ENCODE measurements around the gene RHBDL1.

Gene RHBDL1

DNA sequence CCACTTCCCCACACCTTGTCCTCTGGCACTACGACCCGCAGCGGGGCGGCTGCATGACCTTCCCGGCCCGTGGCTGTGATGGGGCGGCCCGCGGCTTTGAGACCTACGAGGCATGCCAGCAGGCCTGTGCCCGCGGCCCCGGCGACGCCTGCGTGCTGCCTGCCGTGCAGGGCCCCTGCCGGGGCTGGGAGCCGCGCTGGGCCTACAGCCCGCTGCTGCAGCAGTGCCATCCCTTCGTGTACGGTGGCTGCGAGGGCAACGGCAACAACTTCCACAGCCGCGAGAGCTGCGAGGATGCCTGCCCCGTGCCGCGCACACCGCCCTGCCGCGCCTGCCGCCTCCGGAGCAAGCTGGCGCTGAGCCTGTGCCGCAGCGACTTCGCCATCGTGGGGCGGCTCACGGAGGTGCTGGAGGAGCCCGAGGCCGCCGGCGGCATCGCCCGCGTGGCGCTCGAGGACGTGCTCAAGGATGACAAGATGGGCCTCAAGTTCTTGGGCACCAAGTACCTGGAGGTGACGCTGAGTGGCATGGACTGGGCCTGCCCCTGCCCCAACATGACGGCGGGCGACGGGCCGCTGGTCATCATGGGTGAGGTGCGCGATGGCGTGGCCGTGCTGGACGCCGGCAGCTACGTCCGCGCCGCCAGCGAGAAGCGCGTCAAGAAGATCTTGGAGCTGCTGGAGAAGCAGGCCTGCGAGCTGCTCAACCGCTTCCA lies 42.0 kb upstream of the RHBDL1 start:
- Mint-ChIP-seq H3K9me3 (no peaks in the 10 kb centered on the region), H3K4me1 (peaks cover 35% of the 10 kb centered on the region), H3K36me3 (no peaks in the 10 kb centered on the region), H3K27me3 (no peaks in the 10 kb centered on the region), H3K4me3 (no peak overlapping the region), H3K27ac (no peak overlapping the region)
- no peak for ATAC-seq

DNA sequence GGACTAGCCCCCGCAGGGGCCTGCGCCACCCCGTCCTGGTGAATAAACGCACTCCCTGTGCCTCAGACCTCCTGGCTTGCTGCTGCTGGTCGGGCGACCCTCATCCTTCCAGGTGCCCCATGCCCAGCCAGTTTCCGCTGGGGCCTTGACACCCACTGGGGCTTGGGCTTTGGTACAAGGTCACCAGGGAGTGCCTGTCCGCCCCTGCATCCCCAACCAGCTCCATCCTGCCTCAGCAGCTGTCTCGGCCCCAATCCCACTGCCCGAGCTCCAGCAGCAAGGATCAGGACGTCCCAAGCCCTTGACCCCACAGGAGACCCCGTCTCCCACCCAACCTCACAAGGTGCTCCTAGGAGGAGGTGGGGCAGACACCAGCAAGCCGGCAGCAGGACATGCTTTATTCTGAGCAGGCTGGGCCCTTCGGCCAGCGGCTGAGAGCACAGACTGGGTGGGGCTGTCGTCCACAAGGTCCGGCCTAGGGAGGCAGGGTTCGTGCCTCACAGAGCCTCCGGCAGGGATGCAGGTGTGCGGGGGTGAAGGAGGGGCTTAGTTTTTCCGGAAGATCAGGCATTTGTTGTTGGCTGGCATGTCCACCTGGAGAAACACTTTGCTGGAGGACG lies 41.3 kb upstream of the RHBDL1 start:
- Mint-ChIP-seq H3K9me3 (no peaks in the 10 kb centered on the region), H3K36me3 (no peaks in the 10 kb centered on the region), H3K27ac (no peak overlapping the region), H3K27me3 (no peaks in the 10 kb centered on the region), H3K4me3 (peak overlapping the region; percentile 60), H3K4me1 (peaks cover 42% of the 10 kb centered on the region)
- ATAC-seq, result no peak

DNA sequence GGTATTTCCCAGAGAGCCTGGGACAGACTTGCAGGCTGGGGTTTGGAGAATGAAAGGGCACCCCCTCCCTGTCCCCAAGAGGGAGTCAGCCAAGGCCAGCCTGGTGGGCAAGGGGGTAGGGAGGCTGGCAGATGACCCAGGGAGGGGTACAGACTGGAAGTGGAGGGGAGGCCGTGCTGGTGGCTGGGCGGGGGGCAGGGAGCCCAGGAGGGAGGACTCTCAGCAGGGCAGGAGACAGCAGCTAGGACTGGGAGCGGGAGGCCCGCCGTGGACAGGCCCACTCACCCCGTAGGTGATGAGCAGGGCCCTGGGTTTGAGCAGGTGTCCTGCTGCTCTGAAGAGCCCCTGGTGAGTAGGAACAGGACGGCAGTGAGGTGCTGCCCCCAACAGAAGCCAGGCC lies 40.5 kb upstream of the RHBDL1 start:
- H3K4me1 Mint-ChIP-seq, result peaks cover 49% of the 10 kb centered on the region
- H3K4me3 Mint-ChIP-seq, result peak overlapping the region; percentile 75
- H3K9me3 Mint-ChIP-seq, result no peaks in the 10 kb centered on the region
- ATAC-seq, result no peak
- no peaks in the 10 kb centered on the region for H3K27me3 Mint-ChIP-seq
- peak overlapping the region; percentile 25 for H3K27ac Mint-ChIP-seq
- H3K36me3 Mint-ChIP-seq, result no peaks in the 10 kb centered on the region

DNA sequence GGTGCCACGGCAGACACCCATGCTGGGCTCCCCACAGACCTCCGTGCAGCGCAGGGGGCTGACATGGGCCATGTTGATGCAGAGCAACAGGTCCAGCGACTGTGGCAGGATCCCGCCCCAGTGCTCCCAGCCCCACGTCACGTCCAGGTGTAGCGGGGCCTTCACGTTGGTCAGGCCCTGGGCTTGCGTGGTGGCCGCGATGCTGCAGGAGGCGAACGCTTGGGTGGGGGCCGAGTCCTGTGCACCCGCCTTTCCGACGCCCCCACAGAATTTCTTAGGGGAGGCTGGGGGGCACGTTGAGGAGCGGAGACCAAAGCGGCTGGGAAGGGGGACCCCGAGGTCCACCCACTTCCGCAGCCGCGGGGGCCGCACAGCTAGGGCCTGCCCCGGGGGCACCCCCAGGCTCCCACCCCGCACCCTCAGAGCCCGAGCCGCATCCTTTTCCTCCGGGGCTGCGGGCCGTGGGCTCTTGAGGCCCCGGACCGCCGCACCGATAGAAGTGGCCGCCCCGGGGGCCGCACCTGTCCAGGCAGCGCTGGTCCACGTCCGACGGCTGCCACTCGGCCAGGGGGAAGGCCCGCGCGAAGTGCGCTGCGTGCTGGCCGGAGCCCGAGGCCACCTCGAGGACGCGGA lies 39.8 kb upstream of the RHBDL1 start:
- Mint-ChIP-seq H3K4me3 (peak overlapping the region; percentile 97), H3K4me1 (peaks cover 55% of the 10 kb centered on the region), H3K9me3 (no peaks in the 10 kb centered on the region), H3K27me3 (no peaks in the 10 kb centered on the region), H3K27ac (peak overlapping the region; percentile 92), H3K36me3 (no peaks in the 10 kb centered on the region)
- peak; percentile 1 for ATAC-seq

DNA sequence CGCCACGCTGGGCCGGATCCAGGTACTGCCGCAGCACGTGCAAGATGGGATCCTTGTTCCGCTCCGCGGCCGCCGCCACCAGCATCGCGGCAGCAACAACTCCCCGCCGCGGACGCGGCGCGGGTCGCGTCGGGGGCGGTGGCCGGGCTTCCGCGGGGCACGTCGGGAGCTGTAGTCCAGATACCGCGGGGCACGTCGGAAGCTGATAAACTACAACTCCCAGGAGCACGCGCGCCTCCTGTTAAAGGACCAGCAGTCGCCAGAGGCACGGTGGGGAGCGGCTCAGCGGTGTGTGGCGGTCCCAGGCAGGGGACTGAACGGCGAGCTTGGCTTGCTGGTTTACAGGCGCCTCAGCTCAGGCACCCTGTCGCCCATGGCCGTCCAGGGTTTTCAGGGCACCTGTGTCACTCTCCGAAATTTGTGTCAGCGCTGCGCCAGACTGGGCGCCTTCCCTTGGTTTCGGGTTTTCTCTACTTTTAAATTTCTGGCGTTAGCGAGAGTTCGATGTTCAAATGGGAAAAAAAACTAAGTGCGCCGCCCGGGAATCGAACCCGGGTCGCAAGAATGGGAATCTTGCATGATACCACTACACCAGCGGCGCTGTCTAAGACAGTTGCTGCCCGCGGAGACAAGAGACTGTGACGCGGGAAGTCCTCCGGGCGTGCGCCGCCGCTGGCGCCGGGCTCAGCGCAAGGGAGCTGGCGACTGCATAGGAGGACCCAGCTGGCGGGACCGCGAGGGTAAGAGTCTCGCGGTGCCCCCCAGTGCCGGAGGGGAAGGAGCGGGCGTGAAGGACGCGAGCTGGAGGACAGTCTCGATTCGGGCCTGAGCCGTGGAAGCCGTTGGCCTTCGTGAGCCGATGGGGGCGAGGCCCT lies 39.0 kb upstream of the RHBDL1 start, which contains the start of gene METTL26:
Gene METTL26 (minus strand): TSS at position 100 of the 875 bp plus-strand sequence. CDS start 15 bp downstream, at position 85.
- Mint-ChIP-seq H3K4me1 (peaks cover 55% of the 10 kb centered on the region), H3K27ac (peak within 1 kb of the TSS; percentile 92), H3K4me3 (peak within 1 kb of the TSS; percentile 97), H3K9me3 (no peaks in the 10 kb centered on the region), H3K27me3 (no peaks in the 10 kb centered on the region), H3K36me3 (no peaks in the 10 kb centered on the region)
- ATAC-seq, result peak; percentile 89

DNA sequence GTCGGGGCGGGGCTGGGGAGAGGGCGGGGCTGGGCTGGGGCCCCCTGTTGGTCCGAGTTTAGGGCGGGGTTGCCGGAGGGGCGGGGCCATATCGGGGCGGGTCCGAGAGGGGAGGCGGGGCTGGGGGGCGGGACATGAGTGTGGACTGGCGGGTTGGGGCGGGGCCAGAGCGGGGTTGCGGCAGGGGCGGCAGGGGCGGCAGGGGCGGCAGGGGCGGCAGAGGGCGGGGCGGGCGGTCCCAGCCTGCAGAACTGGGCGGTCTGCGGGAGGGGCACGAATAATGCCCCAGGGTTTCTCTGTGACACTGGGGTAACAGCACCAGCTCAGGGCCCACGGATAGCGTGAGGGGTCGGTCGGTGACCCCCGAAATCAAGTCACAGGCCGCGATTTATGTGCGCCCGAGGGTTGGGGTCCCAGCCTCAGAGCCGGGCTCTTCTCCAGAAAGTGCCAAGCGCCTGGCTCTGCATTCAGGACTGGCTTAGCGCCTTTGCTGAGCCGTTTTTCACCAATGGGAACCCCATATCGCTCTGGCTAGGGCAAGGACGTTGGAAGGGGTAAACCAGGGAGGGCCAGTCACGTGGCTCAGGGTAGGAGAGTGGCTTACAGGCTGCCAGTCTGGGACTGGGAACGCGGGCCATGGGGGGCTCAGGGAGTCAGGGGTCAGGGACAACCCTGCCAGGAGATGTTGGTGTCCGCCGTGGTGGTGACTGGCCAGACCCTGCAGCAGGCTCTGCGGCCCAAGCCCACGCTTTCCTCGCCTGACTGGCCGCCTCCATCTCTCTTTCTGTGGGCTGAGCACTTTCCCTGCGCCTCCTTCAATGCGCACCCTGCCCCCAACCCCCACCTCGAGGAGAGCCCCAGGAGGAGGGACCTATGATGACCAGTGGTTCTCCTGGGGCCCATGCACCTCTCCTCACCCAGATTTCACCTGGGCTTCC lies 38.1 kb upstream of the RHBDL1 start:
- H3K4me3 Mint-ChIP-seq, result peak overlapping the region; percentile 97
- no peaks in the 10 kb centered on the region for H3K9me3 Mint-ChIP-seq
- H3K4me1 Mint-ChIP-seq, result peaks cover 52% of the 10 kb centered on the region
- no peaks in the 10 kb centered on the region for H3K27me3 Mint-ChIP-seq
- ATAC-seq, result peak; percentile 74
- peak overlapping the region; percentile 92 for H3K27ac Mint-ChIP-seq
- no peaks in the 10 kb centered on the region for H3K36me3 Mint-ChIP-seq

DNA sequence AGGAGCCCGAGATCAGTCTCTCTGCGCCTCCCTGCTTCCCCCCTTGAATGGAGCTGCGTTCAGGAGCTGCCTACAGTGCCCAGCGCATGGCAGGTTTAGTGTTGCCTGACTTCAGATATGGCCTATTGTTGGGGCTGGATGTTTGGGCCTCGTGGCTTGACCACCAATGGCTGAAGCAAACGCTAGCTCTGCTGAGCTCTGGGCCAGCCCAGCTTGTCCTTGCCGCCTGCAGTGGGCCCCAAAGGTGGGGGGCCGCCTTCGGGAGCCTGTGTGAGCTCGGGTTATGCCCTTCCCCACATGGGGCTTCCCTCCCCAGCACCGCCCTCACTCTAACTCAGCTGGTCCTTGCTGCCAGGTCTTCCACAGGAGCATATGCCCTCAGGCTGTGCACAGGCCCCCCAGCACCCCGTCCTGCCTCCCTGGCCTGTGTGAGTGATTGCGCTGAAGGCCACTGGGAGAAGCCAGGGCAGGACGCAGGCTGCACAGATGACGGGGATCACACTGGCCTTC lies 37.4 kb upstream of the RHBDL1 start:
- Mint-ChIP-seq H3K27ac (no peak overlapping the region), H3K4me3 (no peak overlapping the region)

DNA sequence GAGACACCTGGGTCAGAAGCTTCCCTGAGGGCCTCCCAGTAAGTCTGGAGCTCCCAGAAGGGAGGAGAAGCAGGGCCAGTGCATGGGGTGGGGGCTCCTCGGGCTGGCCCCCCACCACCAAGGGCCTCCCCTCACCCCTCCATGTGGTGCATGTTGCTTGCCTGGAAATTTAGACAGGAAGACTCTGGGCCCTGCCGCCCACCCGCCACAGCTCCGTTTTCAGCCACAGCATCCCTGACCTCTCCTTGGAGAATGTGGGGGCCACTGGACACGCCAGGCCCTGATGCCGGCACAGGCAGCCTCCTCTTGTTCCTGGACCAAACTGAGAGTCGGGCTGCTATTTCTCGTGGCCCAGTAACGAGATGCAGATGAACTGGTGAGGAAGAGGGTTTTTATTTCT lies 36.6 kb upstream of the RHBDL1 start:
- Mint-ChIP-seq H3K9me3 (no peaks in the 10 kb centered on the region), H3K4me1 (peaks cover 66% of the 10 kb centered on the region), H3K4me3 (no peak overlapping the region), H3K36me3 (peaks cover under 1% of the 10 kb centered on the region), H3K27ac (peak overlapping the region; percentile 46), H3K27me3 (no peaks in the 10 kb centered on the region)
- ATAC-seq, result no peak

More for the DNA sequence above, 37.4 kb upstream of the RHBDL1 start:
- ATAC-seq, result no peak
- H3K4me1 Mint-ChIP-seq, result peaks cover 59% of the 10 kb centered on the region
- H3K9me3 Mint-ChIP-seq, result no peaks in the 10 kb centered on the region
- no peaks in the 10 kb centered on the region for H3K36me3 Mint-ChIP-seq
- no peaks in the 10 kb centered on the region for H3K27me3 Mint-ChIP-seq

DNA sequence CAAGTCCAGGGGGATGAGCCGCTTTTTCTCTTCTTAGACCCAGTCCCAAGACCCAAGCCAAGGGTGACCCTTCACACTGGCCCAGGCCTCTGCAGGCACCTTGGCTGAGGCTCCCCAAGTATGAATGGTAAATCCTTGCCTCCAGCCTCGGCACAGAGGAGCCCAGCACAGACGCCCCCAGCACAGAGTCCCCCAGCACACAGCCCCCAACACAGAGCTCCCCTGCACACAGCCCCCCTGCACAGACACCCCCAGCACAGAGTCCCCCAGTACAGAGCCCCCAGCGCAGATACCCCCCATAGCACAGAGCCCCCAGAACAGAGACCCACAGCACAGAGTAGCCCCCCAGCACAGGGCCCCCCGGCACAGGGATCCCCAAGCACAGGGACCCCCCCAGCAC lies 34.9 kb upstream of the RHBDL1 start:
- H3K36me3 Mint-ChIP-seq, result peaks cover 11% of the 10 kb centered on the region
- H3K27ac Mint-ChIP-seq, result peak overlapping the region; percentile 66
- no peaks in the 10 kb centered on the region for H3K27me3 Mint-ChIP-seq
- peaks cover 72% of the 10 kb centered on the region for H3K4me1 Mint-ChIP-seq
- H3K9me3 Mint-ChIP-seq, result no peaks in the 10 kb centered on the region
- H3K4me3 Mint-ChIP-seq, result peak overlapping the region; percentile 72
- ATAC-seq, result no peak

DNA sequence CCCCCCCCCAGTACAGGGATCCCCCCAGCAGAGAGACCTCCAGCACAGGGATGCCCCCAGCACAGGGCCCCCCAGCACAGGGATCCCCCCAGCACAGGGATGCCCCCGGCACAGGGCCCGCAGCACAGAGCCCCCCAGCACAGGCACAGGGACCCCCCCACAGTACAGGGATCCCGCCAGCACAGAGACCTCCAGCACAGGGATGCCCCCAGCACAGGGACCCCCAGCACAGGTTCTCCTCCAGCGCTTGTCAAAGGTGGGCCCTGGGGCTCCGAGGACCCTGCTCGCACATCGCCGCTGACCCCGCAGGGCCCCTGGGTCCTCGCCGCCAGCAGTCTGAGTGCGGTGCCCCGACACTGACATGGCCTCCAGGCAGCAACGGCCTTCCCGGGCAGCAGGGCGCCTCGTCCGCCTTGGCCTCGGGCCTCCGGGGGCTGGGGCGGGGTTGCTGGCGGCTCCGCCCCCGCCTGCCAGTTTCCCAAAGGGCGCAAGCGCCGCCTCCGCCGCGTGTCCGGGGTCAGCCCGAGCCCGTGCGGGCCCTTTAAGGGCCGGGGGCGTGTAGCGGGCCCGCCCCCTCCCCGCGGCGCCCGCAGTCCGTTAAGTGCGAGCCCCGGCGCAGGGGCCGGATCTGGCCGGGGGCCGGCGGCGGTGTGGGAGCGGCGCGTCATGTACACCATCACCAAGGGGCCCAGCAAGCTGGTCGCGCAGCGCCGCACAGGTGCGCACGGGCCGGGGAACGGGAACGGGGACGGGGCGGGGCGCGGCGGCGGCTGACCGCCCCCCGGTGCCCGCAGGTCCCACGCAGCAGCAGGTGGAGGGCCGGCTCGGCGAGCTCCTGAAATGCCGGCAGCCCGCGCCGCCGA lies 33.9 kb upstream of the RHBDL1 start, which contains the start of gene MCRIP2:
Gene MCRIP2 (plus strand): TSS at position 503 of the 863 bp plus-strand sequence. CDS start 164 bp downstream, at position 667.
- Mint-ChIP-seq H3K4me3 (peak within 1 kb of the TSS; percentile 82), H3K9me3 (no peaks in the 10 kb centered on the region), H3K36me3 (peaks cover 11% of the 10 kb centered on the region), H3K27ac (peak within 1 kb of the TSS; percentile 81), H3K4me1 (peaks cover 77% of the 10 kb centered on the region), H3K27me3 (no peaks in the 10 kb centered on the region)
- ATAC-seq, result peak; percentile 70

DNA sequence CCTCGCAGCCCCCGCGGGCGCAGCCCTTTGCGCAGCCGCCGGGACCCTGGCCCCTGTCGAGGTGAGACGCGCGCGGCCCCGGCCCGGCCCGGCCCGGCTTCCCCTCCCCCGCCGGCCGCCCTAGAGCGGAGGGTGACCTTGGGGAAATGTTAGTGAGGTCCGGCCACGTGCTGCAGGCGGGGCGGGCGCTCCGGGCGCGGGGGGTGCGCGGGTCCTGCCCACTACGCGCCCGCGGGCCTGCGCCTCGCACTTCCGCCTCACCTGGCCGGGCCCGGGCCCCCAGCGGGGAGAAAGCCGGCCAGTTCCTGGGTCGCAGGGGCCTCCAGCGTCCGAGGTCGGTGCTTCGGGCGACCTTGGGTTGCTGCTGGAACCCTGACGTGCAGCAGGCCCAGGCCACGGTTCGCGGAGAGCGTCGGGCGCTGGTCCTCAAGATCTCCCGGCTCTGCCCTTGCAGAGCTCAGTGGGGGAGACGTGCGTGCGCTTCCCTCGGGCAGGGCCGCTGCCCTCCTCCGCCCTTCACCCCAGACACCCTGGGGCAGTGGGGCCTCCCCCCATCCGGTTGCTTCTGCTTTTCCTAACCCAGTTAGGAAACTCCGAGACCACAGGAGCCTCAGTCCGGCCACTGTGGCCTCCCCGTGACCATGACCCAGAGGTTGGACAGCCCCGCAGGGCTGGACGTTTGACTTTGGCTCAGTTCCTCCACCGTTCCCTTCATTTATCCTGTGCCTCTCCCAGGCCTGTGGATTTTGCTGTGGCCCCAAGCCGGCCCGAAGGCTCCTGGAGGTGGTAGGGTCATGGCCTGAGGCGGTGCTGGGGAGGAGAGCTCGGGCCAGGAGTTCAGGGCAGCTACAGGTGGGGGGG lies 33.1 kb upstream of the RHBDL1 start:
- H3K27me3 Mint-ChIP-seq, result no peaks in the 10 kb centered on the region

DNA sequence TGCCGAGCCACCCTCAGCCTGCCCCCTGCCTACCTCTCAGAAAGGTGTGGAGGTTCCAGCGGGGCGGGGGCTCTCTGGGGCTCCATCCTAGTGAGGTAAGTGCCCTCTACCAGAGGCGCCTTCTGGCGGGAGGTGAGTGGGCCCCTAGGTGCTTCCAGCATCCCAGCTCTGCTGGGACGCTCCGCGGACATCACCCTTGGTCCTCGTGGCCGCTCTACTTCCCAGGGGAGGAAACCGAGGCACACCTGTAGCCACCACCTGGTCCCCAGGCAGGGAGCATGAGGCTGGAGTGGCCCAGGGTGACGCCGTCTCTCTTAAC lies 32.5 kb upstream of the RHBDL1 start:
- H3K27me3 Mint-ChIP-seq, result no peaks in the 10 kb centered on the region
- peak overlapping the region; percentile 82 for H3K4me3 Mint-ChIP-seq
- ATAC-seq, result no peak
- peak overlapping the region; percentile 81 for H3K27ac Mint-ChIP-seq
- peaks cover 81% of the 10 kb centered on the region for H3K4me1 Mint-ChIP-seq
- H3K9me3 Mint-ChIP-seq, result no peaks in the 10 kb centered on the region
- H3K36me3 Mint-ChIP-seq, result peaks cover 11% of the 10 kb centered on the region

More for the DNA sequence above, 33.1 kb upstream of the RHBDL1 start:
- H3K4me1 Mint-ChIP-seq, result peaks cover 81% of the 10 kb centered on the region
- no peaks in the 10 kb centered on the region for H3K9me3 Mint-ChIP-seq
- H3K27ac Mint-ChIP-seq, result peak overlapping the region; percentile 81
- H3K4me3 Mint-ChIP-seq, result peak overlapping the region; percentile 82
- ATAC-seq, result peak; percentile 74
- H3K36me3 Mint-ChIP-seq, result peaks cover 11% of the 10 kb centered on the region

Measured in stimulated activated memory B cell treated with anti-CD40 and anti-IgM and Interleukin-4, amounts not matched to agents 10 μg/mL and 1 μg/mL and 100 μg/mL, for 72 hours (primary cell).